ENCODE data around the gene COPG1.

COPG1 gene

GRCh38 chr3:129320825-129321487, 71.5 kb downstream of the COPG1 start:
- TF ChIP-seq GATA2 (IDR thresholded peaks at IDR 0.05; ENCODE audit: low read depth, low read length) (no peak), GATA3 (IDR thresholded peaks at IDR 0.05; ENCODE audit: low read depth, low read length) (no peak)

DNA sequence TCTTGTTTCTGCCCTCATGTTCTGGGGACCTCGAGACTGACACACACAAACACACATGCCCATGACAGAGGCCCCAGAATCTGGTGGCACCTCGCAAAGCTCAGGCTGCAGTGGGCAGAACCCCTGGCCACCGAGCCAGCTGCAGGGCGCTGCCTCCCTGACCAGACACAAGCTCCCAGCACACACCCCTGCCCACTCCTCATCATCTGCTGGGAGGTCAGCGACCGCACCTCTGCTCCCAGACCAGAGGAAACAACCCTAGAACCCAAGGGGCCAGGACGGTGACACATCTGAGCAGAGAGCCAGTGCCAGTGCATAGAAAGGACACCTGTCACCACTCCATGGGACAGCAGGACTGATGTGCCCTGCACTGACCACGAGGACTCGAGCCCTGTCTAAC, 72.5 kb downstream of the COPG1 start:
- TF ChIP-seq GATA3 (IDR thresholded peaks at IDR 0.05; ENCODE audit: low read depth, low read length) (no peak), GATA2 (IDR thresholded peaks at IDR 0.05; ENCODE audit: low read depth, low read length) (no peak)

- TF ChIP-seq GATA2 (IDR thresholded peaks at IDR 0.05; ENCODE audit: low read depth, low read length) (no peak), GATA3 (IDR thresholded peaks at IDR 0.05; ENCODE audit: low read depth, low read length) (no peak)
Observed at GRCh38 chr3:129323651-129324294, 74.4 kb downstream of the COPG1 start.

GRCh38 chr3:129324855-129325254, 75.4 kb downstream of the COPG1 start:
- TF ChIP-seq GATA3 (IDR thresholded peaks at IDR 0.05; ENCODE audit: low read depth, low read length) (no peak), GATA2 (IDR thresholded peaks at IDR 0.05; ENCODE audit: low read depth, low read length) (no peak)

- no peak for TF ChIP-seq GATA2 (IDR thresholded peaks at IDR 0.05; ENCODE audit: low read depth, low read length)
- no peak for TF ChIP-seq GATA3 (IDR thresholded peaks at IDR 0.05; ENCODE audit: low read depth, low read length)
Observed at GRCh38 chr3:129325383-129325782, 76.0 kb downstream of the COPG1 start.

GRCh38 chr3:129326138-129326537, 76.7 kb downstream of the COPG1 start:
- TF ChIP-seq GATA2 (IDR thresholded peaks at IDR 0.05; ENCODE audit: low read depth, low read length), result no peak
- no peak for TF ChIP-seq GATA3 (IDR thresholded peaks at IDR 0.05; ENCODE audit: low read depth, low read length)

- TF ChIP-seq GATA3 (IDR thresholded peaks at IDR 0.05; ENCODE audit: low read depth, low read length), result no peak
- TF ChIP-seq GATA2 (IDR thresholded peaks at IDR 0.05; ENCODE audit: low read depth, low read length), result no peak
Observed at GRCh38 chr3:129326595-129326994, 77.2 kb downstream of the COPG1 start.
